SIG-M5 treated with dmso at 0.1 percent for 504 hours (cell line): ENCODE data around the gene AKR1C3.
"Not testable (repeated sequence)": the region's sequence is repeated elsewhere in the genome, so short reads cannot be mapped to it uniquely, and the experiment has no call there.

ENCODE experiments used
- DNase-seq: peaks from one replicate; lab custom pipeline; 2025; ENCODE audit not compliant: unreplicated experiment; lab: John Stamatoyannopoulos, UW

AKR1C3 gene

GRCh38 chr10:5088703-5089261 is 5.4 kb upstream of the AKR1C3 start:
- DNase-seq = no peak

- DNase-seq = peak; percentile 72
These were observed 4.3 kb upstream of the AKR1C3 start for GRCh38 chr10:5089865-5090264.

- no peak for DNase-seq
These were observed 3.7 kb upstream of the AKR1C3 start for GRCh38 chr10:5090551-5090950.

- DNase-seq = no peak
These were observed 3.0 kb upstream of the AKR1C3 start for GRCh38 chr10:5091196-5091595.

GRCh38 chr10:5092375-5092774 is 1.8 kb upstream of the AKR1C3 start:
- no peak for DNase-seq

GRCh38 chr10:5092848-5093790 is 1.1 kb upstream of the AKR1C3 start:
- no peak for DNase-seq

- DNase-seq = no peak
These were observed 1.5 kb downstream of the AKR1C3 start for GRCh38 chr10:5095687-5096086.

- no peak for DNase-seq
These were observed 1.9 kb downstream of the AKR1C3 start for GRCh38 chr10:5096108-5096507.

- DNase-seq = not testable (repeated sequence)
These were observed 8.3 kb downstream of the AKR1C3 start for GRCh38 chr10:5102479-5102878.

GRCh38 chr10:5103481-5103880 is 9.3 kb downstream of the AKR1C3 start:
- DNase-seq = no peak

GRCh38 chr10:5105626-5106025 is 11.4 kb downstream of the AKR1C3 start:
- no peak for DNase-seq

- DNase-seq = no peak
These were observed 12.3 kb downstream of the AKR1C3 start for GRCh38 chr10:5106553-5106952.

GRCh38 chr10:5107860-5108526 is 13.8 kb downstream of the AKR1C3 start:
- no peak for DNase-seq

- DNase-seq = no peak
These were observed 14.6 kb downstream of the AKR1C3 start for GRCh38 chr10:5108658-5109416.

GRCh38 chr10:5109861-5110260 is 15.6 kb downstream of the AKR1C3 start:
- DNase-seq = not testable (repeated sequence)

GRCh38 chr10:5116621-5117020 is 22.4 kb downstream of the AKR1C3 start:
- DNase-seq = no peak

GRCh38 chr10:5117026-5117425 is 22.8 kb downstream of the AKR1C3 start:
- DNase-seq = no peak

GRCh38 chr10:5119997-5120396 is 25.8 kb downstream of the AKR1C3 start:
- not testable (repeated sequence) for DNase-seq

GRCh38 chr10:5123886-5124285 is 29.7 kb downstream of the AKR1C3 start:
- DNase-seq = no peak

GRCh38 chr10:5125315-5126044 is 31.3 kb downstream of the AKR1C3 start:
- no peak for DNase-seq

GRCh38 chr10:5135581-5135980 is 41.4 kb downstream of the AKR1C3 start:
- DNase-seq = no peak
